Gastroesophageal sphincter (tissue), 3 donors: Measurements from ENCODE around the gene LDLRAD4.

ENCODE experiments used
- EP300 ChIP-seq: sonication (generic); formaldehyde crosslinking; IDR thresholded peaks from one replicate; pipeline ENCODE4 v1.6.1; 2017; ENCODE audit warnings: antibody characterized with exemption, mild to moderate bottlenecking
- POLR2AphosphoS5 ChIP-seq: sonication (generic); formaldehyde crosslinking; IDR thresholded peaks from one replicate; pipeline ENCODE4 v1.6.1; 2017; ENCODE audit warnings: antibody characterized with exemption
- TF ChIP-seq, protein P1 (sequence below), 4 experiments: fragments of 200-600 bp in 2 of 4; fragments of 450-650 bp in 2 of 4; sonication (generic) in 1 of 4; IDR thresholded peaks; one replicate each; pipeline ENCODE4 v1.5.1; 2017 to 2019; ENCODE audit warnings: antibody characterized with exemption in 4 of 4, mild to moderate bottlenecking in 2 of 4, moderate library complexity in 2 of 4

DNA sequence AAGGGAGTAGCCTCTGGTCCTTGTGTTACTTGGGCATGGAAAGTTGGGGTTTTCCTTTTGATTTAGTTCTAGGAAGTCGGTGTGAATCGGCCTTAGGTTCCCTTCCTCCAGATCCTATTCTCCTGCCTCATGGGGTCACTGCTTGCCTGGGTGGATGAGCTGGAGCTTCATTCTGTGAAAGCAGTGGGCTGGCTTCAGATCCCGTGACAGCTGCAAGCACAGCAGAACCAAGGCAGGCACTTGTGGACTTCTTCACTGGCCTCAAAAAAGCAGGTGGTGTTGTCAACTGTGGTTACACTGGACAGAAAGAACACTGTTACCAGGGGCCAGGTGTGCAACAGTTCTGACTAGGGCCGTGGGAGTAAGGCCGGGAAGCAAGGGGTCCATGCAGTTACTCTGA is 243.4 kb downstream of the LDLRAD4 start:
- TF ChIP-seq POLR2AphosphoS5 (no peak), EP300 (no peak)
- TF ChIP-seq, protein P1, sequence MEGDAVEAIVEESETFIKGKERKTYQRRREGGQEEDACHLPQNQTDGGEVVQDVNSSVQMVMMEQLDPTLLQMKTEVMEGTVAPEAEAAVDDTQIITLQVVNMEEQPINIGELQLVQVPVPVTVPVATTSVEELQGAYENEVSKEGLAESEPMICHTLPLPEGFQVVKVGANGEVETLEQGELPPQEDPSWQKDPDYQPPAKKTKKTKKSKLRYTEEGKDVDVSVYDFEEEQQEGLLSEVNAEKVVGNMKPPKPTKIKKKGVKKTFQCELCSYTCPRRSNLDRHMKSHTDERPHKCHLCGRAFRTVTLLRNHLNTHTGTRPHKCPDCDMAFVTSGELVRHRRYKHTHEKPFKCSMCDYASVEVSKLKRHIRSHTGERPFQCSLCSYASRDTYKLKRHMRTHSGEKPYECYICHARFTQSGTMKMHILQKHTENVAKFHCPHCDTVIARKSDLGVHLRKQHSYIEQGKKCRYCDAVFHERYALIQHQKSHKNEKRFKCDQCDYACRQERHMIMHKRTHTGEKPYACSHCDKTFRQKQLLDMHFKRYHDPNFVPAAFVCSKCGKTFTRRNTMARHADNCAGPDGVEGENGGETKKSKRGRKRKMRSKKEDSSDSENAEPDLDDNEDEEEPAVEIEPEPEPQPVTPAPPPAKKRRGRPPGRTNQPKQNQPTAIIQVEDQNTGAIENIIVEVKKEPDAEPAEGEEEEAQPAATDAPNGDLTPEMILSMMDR (IDR thresholded peaks at IDR 0.05), result no peak
